Keratinocyte (primary cell): Measurements from ENCODE around the gene SHISA9.

Experiments
- EZH2 ChIP-seq: IDR thresholded peaks from one replicate; pipeline ENCODE4 v1.6.1; 2012; ENCODE audit warnings: inconsistent platforms, mild to moderate bottlenecking, low read length, moderate library complexity
- TF ChIP-seq, protein P1 (sequence below), 3 experiments: IDR thresholded peaks in 1 of 3; conservative IDR thresholded peaks in 1 of 3; optimal IDR thresholded peaks in 1 of 3; 2 replicates in 2 of 3; 3 replicates in 1 of 3; pipeline versions ENCODE3 to v1.5.1; 2011; ENCODE audit warnings: low read length in 3 of 3, mild to moderate bottlenecking in 3 of 3, moderate library complexity in 2 of 3, control low read depth in 1 of 3, inconsistent platforms in 1 of 3; ENCODE audit not compliant: insufficient read depth in 2 of 3; ENCODE audit errors: extremely low read depth in 1 of 3

DNA sequence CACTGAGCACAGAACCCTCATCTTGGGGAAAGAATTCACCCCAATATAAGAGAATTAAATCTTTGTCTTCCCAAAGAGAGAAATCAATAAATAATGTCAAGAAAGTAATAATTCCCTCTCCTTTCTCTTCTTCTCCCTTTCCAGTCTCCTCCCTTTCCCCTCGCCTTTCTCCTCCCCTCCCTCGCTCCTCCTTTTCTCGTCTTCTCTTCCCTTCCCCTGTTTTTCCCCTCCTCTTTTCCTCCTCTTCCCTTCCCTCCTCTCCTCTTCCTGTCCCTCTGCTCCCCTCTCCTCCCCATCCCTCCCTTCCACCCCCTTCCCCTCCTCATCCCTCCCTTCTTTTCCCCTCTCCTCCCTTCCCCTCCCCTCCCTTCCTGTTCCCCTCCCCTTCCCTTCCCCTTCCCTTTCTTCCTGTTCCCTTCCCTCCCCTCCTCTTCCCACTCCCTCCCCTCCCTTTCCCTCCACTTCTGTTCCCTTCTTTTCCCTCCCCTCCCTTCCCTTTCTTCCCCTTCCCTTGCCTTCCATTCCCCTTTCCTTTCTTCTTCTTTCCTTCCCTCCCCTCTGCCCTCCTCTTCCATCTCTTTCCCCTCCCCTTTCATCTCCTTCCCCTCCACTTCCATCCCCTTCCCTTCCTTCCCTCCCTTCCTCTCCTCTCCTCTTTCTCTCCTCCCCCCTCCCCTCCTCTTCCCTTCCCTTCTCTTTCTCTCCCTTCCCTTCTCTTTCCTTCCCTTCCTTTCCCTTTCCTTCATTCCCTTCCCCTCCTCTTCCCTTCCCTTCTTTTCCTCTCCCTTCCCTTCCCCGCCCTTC, 363.6 kb downstream of the SHISA9 start:
- TF ChIP-seq EZH2: no peak
- TF ChIP-seq, protein P1, sequence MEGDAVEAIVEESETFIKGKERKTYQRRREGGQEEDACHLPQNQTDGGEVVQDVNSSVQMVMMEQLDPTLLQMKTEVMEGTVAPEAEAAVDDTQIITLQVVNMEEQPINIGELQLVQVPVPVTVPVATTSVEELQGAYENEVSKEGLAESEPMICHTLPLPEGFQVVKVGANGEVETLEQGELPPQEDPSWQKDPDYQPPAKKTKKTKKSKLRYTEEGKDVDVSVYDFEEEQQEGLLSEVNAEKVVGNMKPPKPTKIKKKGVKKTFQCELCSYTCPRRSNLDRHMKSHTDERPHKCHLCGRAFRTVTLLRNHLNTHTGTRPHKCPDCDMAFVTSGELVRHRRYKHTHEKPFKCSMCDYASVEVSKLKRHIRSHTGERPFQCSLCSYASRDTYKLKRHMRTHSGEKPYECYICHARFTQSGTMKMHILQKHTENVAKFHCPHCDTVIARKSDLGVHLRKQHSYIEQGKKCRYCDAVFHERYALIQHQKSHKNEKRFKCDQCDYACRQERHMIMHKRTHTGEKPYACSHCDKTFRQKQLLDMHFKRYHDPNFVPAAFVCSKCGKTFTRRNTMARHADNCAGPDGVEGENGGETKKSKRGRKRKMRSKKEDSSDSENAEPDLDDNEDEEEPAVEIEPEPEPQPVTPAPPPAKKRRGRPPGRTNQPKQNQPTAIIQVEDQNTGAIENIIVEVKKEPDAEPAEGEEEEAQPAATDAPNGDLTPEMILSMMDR (optimal IDR thresholded peaks at IDR 0.05 in 1 of 3, IDR thresholded peaks at IDR 0.05 in 1 of 3, conservative IDR thresholded peaks at IDR 0.05 in 1 of 3; ENCODE audit: extremely low read depth in 1 of 3, insufficient read depth in 2 of 3, low read length in 3 of 3): no peak
